Activated CD4-positive, alpha-beta T cell treated with anti-CD3 and anti-CD28 coated beads, Interleukin-2, amount 10 ng/mL, durations not matched to agents 7 days and 5 days (primary cell): Measurements from ENCODE around the gene FANCF. TPM values are rescaled to one million over a fixed set of nuclear protein-coding genes. Genes with fewer than 3 reads are reported as not detected.

ENCODE experiments used
- CTCF ChIA-PET: fragments of 350-600 bp; sonication (Branson Sonifier 250); formaldehyde crosslinking; loops from one replicate; lab custom pipeline; 2021; ENCODE audit warnings: antibody characterized with exemption; lab: Charles Lee
- POLR2A ChIA-PET: fragments of 350-600 bp; sonication (Branson Sonifier 250); formaldehyde crosslinking; loops from one replicate; lab custom pipeline; 2021; ENCODE audit warnings: antibody characterized with exemption; lab: Charles Lee
- DNase-seq: peaks from one replicate; pipeline ENCODE4 v3.0.0-alpha.2; 2020
- H3K27ac Mint-ChIP-seq: one replicate; pipeline ENCODE4 v1.8.0; 2021; ENCODE audit warnings: mild to moderate bottlenecking, moderate library complexity, mixed read lengths
- H3K27me3 Mint-ChIP-seq: one replicate; pipeline ENCODE4 v1.8.0; 2021; ENCODE audit warnings: mixed read lengths
- H3K36me3 Mint-ChIP-seq: one replicate; pipeline ENCODE4 v1.8.0; 2021; ENCODE audit warnings: low read depth, mixed read lengths
- H3K4me1 Mint-ChIP-seq: one replicate; pipeline ENCODE4 v1.8.0; 2021; ENCODE audit warnings: mixed read lengths
- H3K4me3 Mint-ChIP-seq: one replicate; pipeline ENCODE4 v1.8.0; 2021; ENCODE audit warnings: mild to moderate bottlenecking, moderate library complexity, mixed read lengths
- H3K9me3 Mint-ChIP-seq: one replicate; pipeline ENCODE4 v1.8.0; 2021; ENCODE audit warnings: mixed read lengths
- total RNA-seq, 2 experiments: library from RNA; stranded (reverse); gene quantifications; one replicate each; pipeline ENCODE4 v1.2.3, GENCODE V29; 2021

The FANCF gene
- total RNA-seq, 2 experiments from 2014 or later = 15.7 to 16.4 TPM

DNA sequence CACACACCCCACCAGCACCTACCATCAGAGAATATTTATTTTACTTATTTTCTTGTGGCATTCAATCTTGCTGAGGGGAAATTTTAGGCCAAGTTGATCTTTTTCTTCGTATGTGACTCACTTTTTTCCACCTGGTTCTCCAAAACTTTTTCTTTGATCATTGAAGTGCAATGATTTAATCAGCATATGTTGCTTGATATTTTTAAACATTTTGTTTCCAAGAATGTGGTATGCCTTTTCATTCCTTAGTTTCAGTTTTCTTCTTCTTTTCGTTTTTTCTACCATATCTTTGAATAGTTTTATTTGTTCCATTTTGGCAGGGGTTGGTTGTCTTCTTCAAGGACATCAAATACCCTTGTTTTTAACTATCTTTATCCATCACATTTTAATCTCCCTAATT, 28.6 kb downstream of the FANCF start:
- ChIA-PET POLR2A (no interaction called here), CTCF (no interaction called here)
- Mint-ChIP-seq H3K36me3 (no peaks in the 10 kb centered on the region), H3K9me3 (no peaks in the 10 kb centered on the region), H3K4me1 (no peaks in the 10 kb centered on the region), H3K27me3 (peaks cover 4% of the 10 kb centered on the region), H3K4me3 (no peak overlapping the region), H3K27ac (no peak overlapping the region)
- no peak for DNase-seq

DNA sequence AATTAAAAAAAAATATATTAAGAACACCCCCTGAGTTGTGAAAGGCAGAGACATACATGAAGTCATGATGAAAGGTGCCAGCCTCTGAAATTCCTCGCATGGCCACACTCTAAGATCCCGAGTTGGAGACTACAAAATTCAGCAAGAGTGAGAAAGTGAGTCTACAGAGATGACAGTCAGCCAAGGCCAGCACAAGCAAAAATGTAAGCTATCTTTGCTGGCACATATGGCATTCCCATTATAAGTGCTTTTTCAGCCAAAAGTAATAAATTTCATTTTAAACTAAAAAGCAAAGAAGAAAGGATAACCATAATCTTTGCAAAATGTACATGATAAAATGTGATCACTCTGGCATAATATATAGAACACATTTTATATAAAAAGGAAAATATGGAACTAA, 40.6 kb downstream of the FANCF start:
- H3K4me1 Mint-ChIP-seq = no peaks in the 10 kb centered on the region
- ChIA-PET POLR2A (no interaction called here), CTCF (no interaction called here)
- H3K27ac Mint-ChIP-seq = no peak overlapping the region
- H3K4me3 Mint-ChIP-seq = no peak overlapping the region
- no peaks in the 10 kb centered on the region for H3K9me3 Mint-ChIP-seq
- H3K36me3 Mint-ChIP-seq = no peaks in the 10 kb centered on the region
- peaks cover 5% of the 10 kb centered on the region for H3K27me3 Mint-ChIP-seq
- DNase-seq = no peak

DNA sequence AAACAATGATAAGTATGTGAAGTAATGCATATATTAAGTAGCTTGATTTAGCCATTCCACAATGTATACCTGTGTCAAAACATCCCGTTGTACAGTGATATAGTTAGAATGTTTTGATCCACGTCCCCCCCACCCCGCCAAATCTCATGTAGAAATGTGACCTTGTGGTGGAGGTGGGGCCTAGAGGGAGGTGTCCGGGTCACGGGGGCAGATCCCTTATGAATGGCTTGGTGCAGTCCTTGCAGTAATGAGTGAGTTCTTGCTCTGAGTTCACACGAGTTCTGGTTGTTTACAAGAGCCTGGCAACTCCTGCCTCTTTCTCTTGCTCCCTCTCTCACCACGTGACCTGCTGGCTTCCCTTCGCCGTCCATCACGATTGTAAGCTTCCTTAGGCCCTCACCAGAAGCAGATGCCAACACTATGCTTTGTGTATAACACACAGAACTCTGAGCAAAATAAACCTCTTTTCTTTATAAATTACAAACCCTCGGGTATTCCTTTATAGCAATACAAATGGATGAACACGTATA, 41.6 kb downstream of the FANCF start:
- H3K36me3 Mint-ChIP-seq = no peaks in the 10 kb centered on the region
- H3K4me1 Mint-ChIP-seq = no peaks in the 10 kb centered on the region
- DNase-seq = no peak
- H3K27me3 Mint-ChIP-seq = peaks cover 5% of the 10 kb centered on the region
- no peak overlapping the region for H3K27ac Mint-ChIP-seq
- H3K4me3 Mint-ChIP-seq = no peak overlapping the region
- POLR2A ChIA-PET = no interaction called here
- CTCF ChIA-PET = interaction anchor here (0.6 kb wide), 1 partner anchor 40 kb away, joined by 3 read pairs; no protein-coding TSS in a partner anchor
- H3K9me3 Mint-ChIP-seq = no peaks in the 10 kb centered on the region

DNA sequence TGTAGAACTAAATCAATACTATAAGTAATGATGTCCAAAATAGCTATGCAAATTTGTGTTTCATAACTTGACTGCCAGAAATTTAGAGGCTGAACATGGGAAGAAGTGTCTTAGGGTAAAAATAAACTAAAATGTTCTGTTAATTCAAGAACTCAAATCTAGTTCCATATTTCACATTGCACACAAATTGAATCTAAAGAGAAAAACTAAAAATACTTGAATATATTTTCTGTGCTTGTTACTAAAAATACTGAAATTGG, 43.5 kb downstream of the FANCF start:
- no peaks in the 10 kb centered on the region for H3K4me1 Mint-ChIP-seq
- no peak overlapping the region for H3K4me3 Mint-ChIP-seq
- POLR2A ChIA-PET = no interaction called here
- H3K36me3 Mint-ChIP-seq = no peaks in the 10 kb centered on the region
- peaks cover 5% of the 10 kb centered on the region for H3K27me3 Mint-ChIP-seq
- H3K27ac Mint-ChIP-seq = no peak overlapping the region
- DNase-seq = no peak
- CTCF ChIA-PET = no interaction called here
- H3K9me3 Mint-ChIP-seq = no peaks in the 10 kb centered on the region

DNA sequence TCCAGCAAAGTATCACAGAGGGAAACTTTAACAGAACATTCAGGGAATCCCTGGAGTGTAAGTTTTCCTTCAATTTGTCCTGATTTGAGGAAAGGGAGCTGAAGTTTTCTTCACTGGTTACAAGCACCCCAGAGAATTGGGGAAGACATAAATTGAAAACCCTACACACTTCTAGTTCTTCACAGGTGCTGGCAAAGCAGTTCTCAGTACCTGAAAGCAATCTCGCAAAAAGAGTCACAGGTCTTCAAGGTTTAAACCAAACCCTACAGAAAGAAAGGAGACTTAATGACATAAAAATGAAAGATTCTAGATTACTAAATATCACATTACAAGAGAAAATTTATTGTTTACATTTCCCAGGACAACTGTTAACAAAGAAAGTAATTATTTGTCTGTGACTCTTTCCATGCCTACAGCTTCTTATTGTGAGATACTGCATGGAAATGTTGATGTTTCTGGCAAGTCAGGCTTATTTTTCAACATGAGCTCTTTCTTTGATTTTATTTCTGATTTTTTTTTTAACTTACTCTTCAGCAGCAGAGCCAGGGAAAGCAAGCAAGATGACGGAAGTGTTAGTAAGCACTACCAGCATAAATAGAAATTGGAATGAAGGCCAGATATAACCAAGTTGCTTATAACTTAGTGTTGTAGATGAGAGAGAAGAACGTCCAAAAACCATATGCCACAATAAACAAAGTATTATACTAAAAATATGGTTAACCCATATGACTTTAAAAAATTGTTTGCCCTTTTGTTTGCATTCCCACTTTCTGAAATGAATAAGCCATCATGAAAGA, 44.1 kb downstream of the FANCF start:
- Mint-ChIP-seq H3K4me3 (no peak overlapping the region), H3K4me1 (no peaks in the 10 kb centered on the region), H3K9me3 (no peaks in the 10 kb centered on the region), H3K27me3 (peaks cover 5% of the 10 kb centered on the region), H3K36me3 (no peaks in the 10 kb centered on the region), H3K27ac (no peak overlapping the region)
- ChIA-PET CTCF (interaction anchor here (0.6 kb wide), 1 partner anchor 1997 kb away, joined by 3 read pairs; no protein-coding TSS in a partner anchor), POLR2A (no interaction called here)
- no peak for DNase-seq

- Mint-ChIP-seq H3K9me3 (peaks cover 3% of the 10 kb centered on the region), H3K27me3 (peaks cover 3% of the 10 kb centered on the region), H3K4me3 (no peak overlapping the region), H3K36me3 (no peaks in the 10 kb centered on the region), H3K4me1 (no peaks in the 10 kb centered on the region), H3K27ac (no peak overlapping the region)
- ChIA-PET POLR2A (no interaction called here), CTCF (interaction anchor here (1.7 kb wide), 1 partner anchor 10 kb away, joined by 4 read pairs; no protein-coding TSS in a partner anchor)
- no peak for DNase-seq
These were observed 47.8 kb downstream of the FANCF start for GRCh38 chr11:22577854-22578253.

Other genes starting within 250 kb of the FANCF start
- gene GAS2, start 40.8 kb upstream of the FANCF start, total RNA-seq = 1 to 10 TPM in 1 of 2 experiments, under 1 TPM in 1; 0.98 to 1.3 TPM
- gene SVIP, start 204.0 kb upstream of the FANCF start, total RNA-seq = 10 to 100 TPM; 27.6 to 28.8 TPM
- gene CCDC179, start 234.7 kb upstream of the FANCF start, total RNA-seq = not detected